T-helper 2 cell treated with Interferon-gamma antibody and Interleukin-4, amounts not matched to agents 5 μg/mL and 100 μg/mL, for 36 hours (primary cell): Measurements from ENCODE around the gene THOC5.

Source experiments
- DNase-seq: peaks from one replicate; pipeline ENCODE4 v3.0.0; 2021; ENCODE audit warnings: low spot score
- H3K27ac Mint-ChIP-seq: one replicate; pipeline ENCODE4 v1.8.0; 2021; ENCODE audit warnings: mild to moderate bottlenecking, mixed read lengths
- H3K27me3 Mint-ChIP-seq: one replicate; pipeline ENCODE4 v1.8.0; 2021; ENCODE audit warnings: low read depth, mixed read lengths
- H3K36me3 Mint-ChIP-seq: one replicate; pipeline ENCODE4 v1.8.0; 2021; ENCODE audit warnings: low read depth, mixed read lengths
- H3K4me1 Mint-ChIP-seq: one replicate; pipeline ENCODE4 v1.8.0; 2021; ENCODE audit warnings: low read depth, mixed read lengths
- H3K4me3 Mint-ChIP-seq: one replicate; pipeline ENCODE4 v1.8.0; 2022; ENCODE audit warnings: mild to moderate bottlenecking, moderate library complexity, mixed read lengths
- H3K9me3 Mint-ChIP-seq: one replicate; pipeline ENCODE4 v1.8.0; 2021; ENCODE audit warnings: mixed read lengths

The THOC5 gene

GRCh38 chr22:29464581-29464980, 89.0 kb downstream of the THOC5 start:
- H3K4me1 Mint-ChIP-seq = no peaks in the 10 kb centered on the region

DNA sequence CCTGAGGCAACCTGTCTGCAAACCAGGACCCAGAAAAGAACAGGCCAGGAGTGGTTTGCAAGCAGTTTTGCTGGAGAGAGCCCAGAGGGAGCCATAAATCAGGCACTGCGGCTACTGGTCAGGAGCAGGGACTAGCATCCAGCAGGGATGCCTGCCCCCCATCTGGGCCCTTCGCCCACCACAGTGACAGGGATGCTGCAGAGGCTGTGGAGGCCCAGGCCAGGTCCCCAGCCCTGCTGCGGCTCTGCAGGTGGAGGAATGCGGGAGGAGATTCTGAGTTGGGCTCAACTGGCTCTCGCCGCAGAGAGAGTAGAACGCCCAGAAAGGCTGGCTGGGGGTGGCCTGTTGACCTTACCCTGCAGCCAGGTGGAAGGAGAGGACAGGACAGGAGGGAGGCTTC, 89.9 kb downstream of the THOC5 start:
- Mint-ChIP-seq H3K36me3 (no peaks in the 10 kb centered on the region), H3K9me3 (no peaks in the 10 kb centered on the region), H3K27me3 (peaks cover 6% of the 10 kb centered on the region), H3K4me3 (no peak overlapping the region), H3K4me1 (no peaks in the 10 kb centered on the region), H3K27ac (no peak overlapping the region)
- no peak for DNase-seq

More at GRCh38 chr22:29464581-29464980, 89.0 kb downstream of the THOC5 start:
- no peak for DNase-seq
- Mint-ChIP-seq H3K4me3 (no peak overlapping the region), H3K9me3 (no peaks in the 10 kb centered on the region), H3K36me3 (no peaks in the 10 kb centered on the region), H3K27ac (no peak overlapping the region), H3K27me3 (peaks cover 10% of the 10 kb centered on the region)

DNA sequence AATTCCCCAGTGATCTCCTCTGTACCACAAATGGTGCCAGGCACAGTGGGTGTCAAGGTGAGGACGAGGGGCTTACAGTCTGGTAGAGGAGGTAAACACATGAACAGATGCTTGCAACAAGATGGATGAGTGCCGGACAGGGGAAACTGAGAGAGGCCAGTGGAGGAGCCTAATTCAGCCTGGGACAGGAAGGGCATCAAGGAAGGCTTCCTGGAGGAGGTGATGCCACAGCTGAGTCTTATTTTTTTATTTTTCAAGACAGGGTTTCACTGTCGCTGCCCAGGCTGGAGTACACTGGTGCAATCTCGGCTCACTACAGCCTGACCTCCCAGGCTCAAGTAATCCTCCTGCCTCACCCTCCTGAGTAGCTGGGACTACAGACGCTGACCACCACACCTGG, 92.3 kb downstream of the THOC5 start:
- Mint-ChIP-seq H3K4me3 (no peak overlapping the region), H3K4me1 (no peaks in the 10 kb centered on the region), H3K36me3 (no peaks in the 10 kb centered on the region), H3K27ac (no peak overlapping the region), H3K9me3 (no peaks in the 10 kb centered on the region), H3K27me3 (no peaks in the 10 kb centered on the region)
- DNase-seq = no peak

DNA sequence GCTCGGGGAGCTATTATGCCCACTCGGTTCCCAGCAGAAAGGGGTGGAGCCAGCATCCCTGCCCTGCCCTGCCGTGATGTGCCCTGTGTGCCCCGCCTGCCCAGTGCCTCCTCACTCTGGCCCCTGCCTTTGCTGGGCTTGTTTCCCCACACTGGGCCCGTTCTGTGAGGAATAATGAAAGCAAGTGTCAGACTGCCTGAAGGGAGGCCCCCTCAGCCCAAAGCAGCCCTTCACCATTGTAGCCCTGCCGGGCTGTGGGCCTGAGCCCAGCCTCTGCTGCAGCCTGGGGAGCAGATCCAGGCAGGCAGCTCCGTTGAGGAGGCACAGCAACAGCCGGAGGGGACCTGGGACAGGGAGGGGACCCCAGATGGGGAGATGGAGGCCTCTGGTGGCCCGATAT, 93.8 kb downstream of the THOC5 start:
- H3K36me3 Mint-ChIP-seq = no peaks in the 10 kb centered on the region
- no peaks in the 10 kb centered on the region for H3K27me3 Mint-ChIP-seq
- no peak for DNase-seq
- H3K4me1 Mint-ChIP-seq = no peaks in the 10 kb centered on the region
- no peak overlapping the region for H3K4me3 Mint-ChIP-seq
- no peaks in the 10 kb centered on the region for H3K9me3 Mint-ChIP-seq
- no peak overlapping the region for H3K27ac Mint-ChIP-seq

DNA sequence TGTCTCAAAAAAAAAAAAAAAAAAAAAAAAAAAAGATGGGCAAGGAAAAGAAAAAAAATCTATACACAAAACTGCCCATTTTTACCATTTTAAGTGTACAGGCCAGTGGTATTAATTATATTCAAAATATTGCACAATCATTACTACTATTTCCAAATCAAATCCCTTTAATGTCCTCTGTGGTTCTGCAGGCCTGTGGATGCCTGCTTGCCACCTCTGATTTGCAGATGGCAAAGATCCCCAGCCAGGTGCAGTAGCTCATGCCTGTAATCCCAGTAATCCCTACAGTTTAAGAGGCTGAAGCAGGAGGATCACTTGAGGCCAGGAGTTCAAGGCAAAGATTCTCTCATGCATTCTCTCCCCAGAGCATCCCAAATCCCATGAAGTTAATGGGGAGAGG, 95.0 kb downstream of the THOC5 start:
- no peaks in the 10 kb centered on the region for H3K9me3 Mint-ChIP-seq
- no peak overlapping the region for H3K27ac Mint-ChIP-seq
- no peak for DNase-seq
- no peak overlapping the region for H3K4me3 Mint-ChIP-seq
- no peaks in the 10 kb centered on the region for H3K36me3 Mint-ChIP-seq
- no peaks in the 10 kb centered on the region for H3K27me3 Mint-ChIP-seq
- H3K4me1 Mint-ChIP-seq = no peaks in the 10 kb centered on the region

DNA sequence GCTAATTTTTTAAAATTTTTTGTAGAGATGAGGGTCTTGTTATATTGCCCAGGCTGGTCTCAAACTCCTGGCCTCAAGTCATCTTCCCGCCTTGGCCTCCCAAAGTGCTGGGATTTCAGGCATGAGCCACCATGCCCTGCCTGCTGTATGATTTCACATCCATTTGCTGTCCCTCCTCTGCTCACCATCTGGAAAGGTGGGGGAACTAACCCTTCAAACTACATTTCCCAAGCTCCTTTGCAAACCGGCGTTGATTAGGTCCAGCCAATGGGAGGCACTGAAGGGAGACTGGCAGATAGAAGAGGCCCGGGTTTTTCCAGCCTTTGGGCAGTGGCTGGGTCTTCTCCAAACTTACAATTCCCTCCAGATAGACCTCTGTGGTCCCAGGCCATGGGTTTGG, 95.8 kb downstream of the THOC5 start:
- H3K36me3 Mint-ChIP-seq = no peaks in the 10 kb centered on the region
- H3K4me1 Mint-ChIP-seq = no peaks in the 10 kb centered on the region
- no peak overlapping the region for H3K4me3 Mint-ChIP-seq
- no peaks in the 10 kb centered on the region for H3K9me3 Mint-ChIP-seq
- DNase-seq = no peak
- no peak overlapping the region for H3K27ac Mint-ChIP-seq
- H3K27me3 Mint-ChIP-seq = no peaks in the 10 kb centered on the region

GRCh38 chr22:29456211-29456671, 97.3 kb downstream of the THOC5 start:
- Mint-ChIP-seq H3K9me3 (no peaks in the 10 kb centered on the region), H3K4me3 (no peak overlapping the region), H3K27me3 (no peaks in the 10 kb centered on the region), H3K4me1 (no peaks in the 10 kb centered on the region), H3K27ac (no peak overlapping the region), H3K36me3 (no peaks in the 10 kb centered on the region)
- DNase-seq = no peak
